H54 (cell line): ENCODE data around the gene ANKEF1.

Source experiments
- DNase-seq: peaks from one replicate; pipeline ENCODE4 v3.0.0; 2011; ENCODE audit warnings: low spot score, mixed read lengths; ENCODE audit not compliant: insufficient read length
- FAIRE-seq: peaks from 3 replicates; lab custom pipeline; 2011; peaks lifted over from hg19 to GRCh38; lab: Jason Lieb, UNC
- POLR2A ChIP-seq: IDR thresholded peaks from 2 replicates; pipeline ENCODE4 v1.6.1; 2011; ENCODE audit warnings: low read depth, mild to moderate bottlenecking, low read length

ANKEF1 gene

DNA sequence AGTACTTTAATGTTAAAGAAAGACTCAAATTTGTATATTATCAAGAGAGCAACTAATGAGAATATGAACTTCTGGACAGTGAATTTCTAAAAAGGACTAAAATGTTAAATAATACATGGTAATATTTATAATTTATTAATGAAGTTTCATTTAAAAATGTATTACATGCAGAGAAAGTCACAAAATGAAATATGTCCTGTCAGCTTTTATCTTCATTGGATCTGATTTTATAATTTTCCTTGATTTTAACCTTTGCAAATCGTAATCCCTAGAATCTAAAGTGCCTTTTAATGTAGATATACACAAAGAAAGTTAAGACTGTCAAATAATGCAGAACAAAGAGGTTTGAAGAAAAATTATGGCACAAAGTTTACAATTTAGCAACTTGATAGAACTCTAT is 16.4 kb downstream of the ANKEF1 start:
- DNase-seq, result no peak
- FAIRE-seq, result no peak
- TF ChIP-seq POLR2A, result no peak

GRCh38 chr20:10059006-10059405 is 24.2 kb downstream of the ANKEF1 start:
- DNase-seq (no peak), FAIRE-seq (no peak)
- TF ChIP-seq POLR2A, result no peak

- no peak for FAIRE-seq
- TF ChIP-seq POLR2A, result no peak
- DNase-seq, result no peak
These were observed 25.4 kb downstream of the ANKEF1 start for GRCh38 chr20:10060226-10060625.

- FAIRE-seq (no peak), DNase-seq (no peak)
- no peak for TF ChIP-seq POLR2A
These were observed 26.9 kb downstream of the ANKEF1 start for GRCh38 chr20:10061641-10062040.

DNA sequence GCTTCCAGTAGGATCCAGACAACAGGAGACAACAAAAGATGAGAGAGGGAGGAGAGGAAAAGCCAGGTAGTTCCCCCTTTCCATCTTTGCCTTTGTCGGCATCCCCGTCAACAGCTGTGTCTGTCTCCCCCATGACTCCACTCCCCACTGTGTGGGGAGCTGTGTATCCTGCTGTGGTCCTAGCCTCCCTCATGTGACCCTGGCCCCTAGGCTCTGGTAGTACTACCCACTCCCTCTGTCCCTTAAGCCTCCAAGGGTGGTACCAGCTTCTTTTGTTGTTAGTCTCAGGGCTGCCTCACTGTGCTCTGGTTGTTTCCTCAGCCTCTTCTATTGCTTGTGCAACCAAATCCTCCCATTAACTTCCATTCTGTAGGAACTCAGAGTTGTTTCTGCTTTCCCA is 28.7 kb downstream of the ANKEF1 start:
- DNase-seq (no peak), FAIRE-seq (no peak)
- TF ChIP-seq POLR2A, result no peak

GRCh38 chr20:10064611-10065010 is 29.8 kb downstream of the ANKEF1 start:
- DNase-seq, result no peak
- no peak for TF ChIP-seq POLR2A
- FAIRE-seq, result no peak

- DNase-seq, result no peak
- no peak for FAIRE-seq
- TF ChIP-seq POLR2A, result no peak
These were observed 30.5 kb downstream of the ANKEF1 start for GRCh38 chr20:10065154-10065833.

- TF ChIP-seq POLR2A, result no peak
- no peak for FAIRE-seq
- DNase-seq, result no peak
These were observed 32.5 kb downstream of the ANKEF1 start for GRCh38 chr20:10067321-10067720.

DNA sequence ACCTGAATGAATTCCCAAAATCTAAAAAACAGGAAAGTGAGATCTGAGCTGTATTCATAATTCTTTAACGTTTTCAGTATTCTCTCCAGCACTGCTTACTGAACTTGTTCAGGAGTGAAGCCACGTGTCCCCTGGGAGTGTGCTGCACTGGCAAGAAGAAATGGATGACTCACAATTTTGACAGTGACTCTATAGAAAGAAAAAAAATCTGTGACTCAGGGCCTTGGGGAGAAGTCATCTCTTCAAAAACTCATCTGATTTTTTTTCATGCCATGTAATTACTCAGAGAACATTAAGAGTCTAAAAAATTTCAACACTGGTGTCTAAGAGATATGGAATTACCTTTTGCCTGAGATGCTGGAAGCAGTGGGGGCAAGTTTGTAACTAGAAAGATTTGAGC is 39.7 kb downstream of the ANKEF1 start:
- no peak for TF ChIP-seq POLR2A
- DNase-seq (peak; percentile 40), FAIRE-seq (peak; percentile 67)

- DNase-seq, result no peak
- FAIRE-seq, result no peak
These were observed 40.8 kb downstream of the ANKEF1 start for GRCh38 chr20:10075606-10076005.

DNA sequence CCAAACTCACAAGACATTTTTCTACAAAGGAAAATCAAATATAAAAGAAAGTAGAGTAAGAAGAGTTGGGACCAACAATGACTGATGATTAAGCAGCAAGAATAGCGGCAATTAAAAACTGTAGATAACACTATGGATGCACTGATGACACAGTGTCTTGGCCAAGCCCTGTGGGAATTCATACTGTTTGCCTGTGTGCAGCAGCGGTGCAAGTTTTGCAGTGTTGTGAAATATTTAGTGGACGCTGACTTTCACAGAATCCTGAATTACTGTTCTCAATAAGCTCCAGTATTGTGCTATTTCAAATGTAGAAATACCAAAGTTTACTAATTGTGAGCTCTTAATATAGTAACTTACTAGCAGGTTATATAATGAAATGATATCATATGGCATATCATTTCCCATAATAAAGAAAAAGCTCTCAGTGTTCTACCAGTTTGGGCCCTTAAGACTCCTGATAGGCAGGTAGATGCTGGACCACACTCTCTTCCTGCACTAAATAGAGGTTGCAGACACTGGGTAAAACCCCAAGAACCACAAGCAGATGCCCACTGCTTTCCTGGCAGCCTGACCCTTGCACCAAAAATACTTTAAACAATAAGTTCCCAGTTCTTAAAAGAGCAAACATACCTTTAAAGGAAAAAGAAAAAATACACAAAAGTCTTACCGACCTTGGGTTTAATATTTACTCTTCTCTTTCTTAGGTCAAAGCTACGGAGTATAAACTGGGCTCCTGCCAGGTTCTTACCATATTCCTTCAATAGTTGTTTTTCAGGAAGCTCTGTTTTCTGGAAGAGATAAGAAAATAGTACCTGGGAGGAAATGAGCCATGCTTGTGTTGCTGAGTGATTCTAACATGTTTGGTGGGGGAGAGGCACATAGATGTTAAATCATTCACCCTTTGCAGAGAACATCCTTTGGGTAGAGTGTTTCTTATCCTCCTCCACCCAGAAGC is 41.6 kb downstream of the ANKEF1 start:
- FAIRE-seq (no peak), DNase-seq (no peak)
- no peak for TF ChIP-seq POLR2A

More at GRCh38 chr20:10075606-10076005, 40.8 kb downstream of the ANKEF1 start:
- no peak for TF ChIP-seq POLR2A

DNA sequence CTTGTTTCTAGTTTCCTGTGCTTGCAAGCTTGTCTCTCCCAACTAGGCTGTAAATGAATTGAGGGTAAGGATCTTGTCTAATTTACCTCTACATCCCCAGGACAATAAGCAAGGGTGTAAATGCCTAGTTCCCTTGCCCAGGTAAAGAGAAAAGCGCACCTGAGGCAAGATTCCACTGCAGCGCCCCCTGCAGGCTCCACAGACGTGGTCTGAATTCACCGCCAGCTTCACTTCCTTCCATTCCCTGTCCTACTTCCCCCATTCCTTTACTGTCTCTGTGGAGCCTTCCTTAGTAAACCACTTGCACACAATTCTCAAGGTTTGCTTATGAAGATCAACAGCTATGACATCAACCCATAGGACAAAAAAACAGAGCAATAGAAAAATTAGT is 42.3 kb downstream of the ANKEF1 start:
- no peak for DNase-seq
- no peak for TF ChIP-seq POLR2A
- no peak for FAIRE-seq

GRCh38 chr20:10077886-10078285 is 43.1 kb downstream of the ANKEF1 start:
- FAIRE-seq, result no peak
- DNase-seq, result no peak
- no peak for TF ChIP-seq POLR2A

DNA sequence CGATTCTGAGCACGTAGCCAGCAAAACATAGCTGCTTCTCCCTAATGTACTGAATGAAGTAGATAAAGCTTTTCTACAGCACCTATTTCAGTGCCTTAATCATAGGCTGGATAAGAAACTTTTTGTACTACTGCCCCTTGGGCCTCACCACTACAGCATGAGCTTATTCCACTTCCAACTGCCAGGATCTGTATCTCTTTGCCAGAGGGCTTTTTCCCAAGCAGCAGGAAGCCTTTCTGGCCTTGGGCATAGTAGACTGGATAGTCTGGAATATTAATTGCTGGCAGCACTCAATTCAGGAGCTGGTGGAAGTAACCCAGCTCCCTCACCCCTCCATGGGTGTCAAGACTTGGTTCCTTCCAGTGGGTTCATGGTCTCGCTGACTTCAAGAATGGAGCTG is 43.6 kb downstream of the ANKEF1 start:
- FAIRE-seq (no peak), DNase-seq (no peak)
- no peak for TF ChIP-seq POLR2A
